Measurements from ENCODE around the gene RASSF1. TPM values are rescaled to one million over a fixed set of nuclear protein-coding genes. Genes with fewer than 3 reads are reported as not detected.

The RASSF1 gene
- total and polyA plus RNA-seq, 2 of the 8 experiments (the other 6 are each of a cell fraction or from before 2014, with no cell fraction given) = 10.3 to 15.7 TPM

GRCh38 chr3:50317300-50317699 is 23.3 kb downstream of the RASSF1 start:
- H3K79me1 ChIP-seq (ENCODE audit: low read depth, low read length) = peaks cover 20% of the 10 kb centered on the region
- H2BK120ac ChIP-seq (replicated peaks; ENCODE audit: low read depth, low read length) = no peak overlapping the region
- no peak overlapping the region; the same call in 1 of the 2 replicates for H3K27ac ChIP-seq (ENCODE audit: low read depth, low read length)
- no peak for FAIRE-seq
- H3K23me2 ChIP-seq (ENCODE audit: low read depth, low read length) = peaks cover 10% of the 10 kb centered on the region
- H4K8ac ChIP-seq (ENCODE audit: extremely low read depth, insufficient read depth, low read length) = peak overlapping the region; percentile 54; the same call in 1 of the 2 replicates
- no peak overlapping the region for H2BK15ac ChIP-seq (ENCODE audit: low read length)
- H3K4me3 ChIP-seq (ENCODE audit: extremely low read depth in 1 of 4, insufficient read depth in 2 of 4, low read depth in 3 of 4, low read length in 4 of 4) = no peak overlapping the region
- H2BK20ac ChIP-seq (ENCODE audit: low read length) = no peak overlapping the region
- peak overlapping the region in 1 of 4 experiments; percentile 10; a peak in 1 of 7 replicates for H3K9ac ChIP-seq (replicated peaks in 1 of 4; ENCODE audit: extremely low read depth in 1 of 4, low read depth in 3 of 4, low read length in 3 of 4)
- H3K14ac ChIP-seq (ENCODE audit: insufficient read length) = no peak overlapping the region
- POLR2A ChIA-PET (ENCODE audit: partially characterized antibody) = interaction anchor here (0.7 to 12.6 kb wide), 3 partner anchors 12 to 25 kb away, joined by 3 to 149 read pairs (median 36); partner anchors contain the start of genes HYAL1, HYAL3, IFRD2 and NAA80
- H4K5ac ChIP-seq (ENCODE audit: insufficient read length, low read depth, low read length) = no peak overlapping the region
- TF ChIP-seq SP1 (IDR thresholded peaks at IDR 0.05; ENCODE audit: low read depth, low read length) (no peak), RNF2 (IDR thresholded peaks at IDR 0.05; ENCODE audit: borderline replicate concordance, low read depth, low read length, missing control alignments, poor library complexity, severe bottlenecking) (no peak), KDM5A (IDR thresholded peaks at IDR 0.05; ENCODE audit: low read length) (no peak), KDM4A (IDR thresholded peaks at IDR 0.05; ENCODE audit: low read depth, low read length, severe bottlenecking) (no peak), ASH2L (IDR thresholded peaks at IDR 0.05; ENCODE audit: low read length) (no peak), POLR2AphosphoS5 (IDR thresholded peaks at IDR 0.05; ENCODE audit: low read depth, low read length) (no peak), SP4 (IDR thresholded peaks at IDR 0.05; ENCODE audit: low read length) (no peak), USF2 (IDR thresholded peaks at IDR 0.05; ENCODE audit: low read length) (no peak), PHF8 (conservative IDR thresholded peaks at IDR 0.05; ENCODE audit: low read depth, low read length) (no peak), CREB1 (IDR thresholded peaks at IDR 0.05) (no peak), SIX5 (IDR thresholded peaks at IDR 0.05; ENCODE audit: low read depth, low read length) (no peak)
- H2BK5ac ChIP-seq (ENCODE audit: low read depth, low read length) = no peak overlapping the region
- no peak overlapping the region for H2BK12ac ChIP-seq (ENCODE audit: low read depth, low read length)
- peaks cover 0 to 1% of the 10 kb centered on the region in 2 experiments; a peak in 1 of 4 replicates for H3K9me3 ChIP-seq (ENCODE audit: insufficient read depth in 2 of 2, low read depth in 1 of 2, low read length in 1 of 2)
- peaks cover 19 to 35% of the 10 kb centered on the region in 2 experiments for H4K20me1 ChIP-seq (replicated peaks in 1 of 2; ENCODE audit: control insufficient read depth in 1 of 2, insufficient read depth in 2 of 2, low read length in 2 of 2)
- H3K4me1 ChIP-seq (replicated peaks in 1 of 4; ENCODE audit: control insufficient read depth in 3 of 4, insufficient read depth in 4 of 4, low read length in 3 of 4) = peaks cover 0 to 15% (median 10%) of the 10 kb centered on the region in 4 experiments; a peak in 6 of 7 replicates
- WGBS, 2 experiments (ENCODE audit: extremely low coverage in 1 of 2, insufficient coverage in 1 of 2, insufficient read length in 1 of 2, insufficient replicate concordance in 2 of 2, low coverage in 1 of 2, low lambda C conversion rate in 2 of 2, missing lambda C conversion rate in 1 of 2) = 83% methylated on average over 6 of the region's 6 CpGs; no CpG with 5 or more reads in 1 of the 2 experiments
- no peak for DNase-seq (ENCODE audit: low read depth in 1 of 2, low spot score in 2 of 2)
- H2AFZ ChIP-seq (ENCODE audit: low read length) = no peak overlapping the region
- no peak overlapping the region for H3K23ac ChIP-seq (ENCODE audit: insufficient read length)
- H2AK5ac ChIP-seq (ENCODE audit: low read depth, low read length) = no peak overlapping the region
- H3K4ac ChIP-seq (replicated peaks; ENCODE audit: insufficient read length, low read depth, low read length) = no peak overlapping the region
- CTCF ChIA-PET (ENCODE audit: partially characterized antibody) = interaction anchor here (0.6 to 3.6 kb wide), 5 partner anchors 10 to 139 kb away, joined by 4 to 17 read pairs (median 5); partner anchors contain the start of genes HYAL1 and TUSC2
- no peak overlapping the region; a peak in 1 of 4 replicates for H3K4me2 ChIP-seq (ENCODE audit: insufficient read depth in 1 of 2, low read depth in 2 of 2, low read length in 2 of 2)
- H3K18ac ChIP-seq (ENCODE audit: extremely low read depth, low read length) = no peak overlapping the region
- H3K27me3 ChIP-seq (replicated peaks in 1 of 4; ENCODE audit: control insufficient read depth in 3 of 4, extremely low read depth in 1 of 4, insufficient read depth in 3 of 4, low read length in 3 of 4) = no peaks in the 10 kb centered on the region
- H3K56ac ChIP-seq (replicated peaks; ENCODE audit: insufficient read length, low read depth, low read length) = no peak overlapping the region
- H3K79me2 ChIP-seq (ENCODE audit: control insufficient read depth in 1 of 2, insufficient read depth in 2 of 2, low read length in 2 of 2) = peaks cover 0 to 25% of the 10 kb centered on the region in 2 experiments; a peak in 3 of 4 replicates
- no peak overlapping the region for H4K91ac ChIP-seq (replicated peaks; ENCODE audit: insufficient read length, low read length)
- H3K36me3 ChIP-seq (ENCODE audit: control insufficient read depth in 2 of 4, insufficient read depth in 4 of 4, low read length in 3 of 4) = peaks cover 16 to 34% (median 28%) of the 10 kb centered on the region in 4 experiments

All from H1 (cell line).